DMS53 treated with DMSO at 0.1 percent for 48 hours (cell line): Measurements from ENCODE around the gene MARCHF11.

Source experiments
- DNase-seq: peaks from one replicate; lab custom pipeline; 2025; ENCODE audit not compliant: unreplicated experiment; lab: John Stamatoyannopoulos, UW

Gene MARCHF11

GRCh38 chr5:16134204-16134603, 45.4 kb downstream of the MARCHF11 start:
- no peak for DNase-seq

GRCh38 chr5:16131878-16132277, 47.7 kb downstream of the MARCHF11 start:
- no peak for DNase-seq

GRCh38 chr5:16128944-16129343, 50.6 kb downstream of the MARCHF11 start:
- DNase-seq: no peak

GRCh38 chr5:16127865-16128544, 51.6 kb downstream of the MARCHF11 start:
- DNase-seq: no peak

GRCh38 chr5:16120579-16120978, 59.0 kb downstream of the MARCHF11 start:
- no peak for DNase-seq

- DNase-seq: no peak
These were observed 59.8 kb downstream of the MARCHF11 start for GRCh38 chr5:16119790-16120189.

GRCh38 chr5:16115140-16115539, 64.5 kb downstream of the MARCHF11 start:
- DNase-seq: no peak

- DNase-seq: no peak
These were observed 71.2 kb downstream of the MARCHF11 start for GRCh38 chr5:16108418-16108817.

GRCh38 chr5:16104961-16105360, 74.6 kb downstream of the MARCHF11 start:
- no peak for DNase-seq

- DNase-seq: no peak
These were observed 84.0 kb downstream of the MARCHF11 start for GRCh38 chr5:16095612-16096011.

- no peak for DNase-seq
These were observed 89.3 kb downstream of the MARCHF11 start for GRCh38 chr5:16090270-16090669.

- DNase-seq: no peak
These were observed 96.6 kb downstream of the MARCHF11 start for GRCh38 chr5:16082982-16083381.

- DNase-seq: no peak
These were observed 97.5 kb downstream of the MARCHF11 start for GRCh38 chr5:16082053-16082452.

- no peak for DNase-seq
These were observed 98.1 kb downstream of the MARCHF11 start for GRCh38 chr5:16081376-16081955.

- DNase-seq: no peak
These were observed 102.9 kb downstream of the MARCHF11 start for GRCh38 chr5:16076657-16077056.

- DNase-seq: no peak
These were observed 105.2 kb downstream of the MARCHF11 start for GRCh38 chr5:16074358-16074757.

- no peak for DNase-seq
These were observed 107.0 kb downstream of the MARCHF11 start for GRCh38 chr5:16072616-16073015.

GRCh38 chr5:16067415-16067814, 112.2 kb downstream of the MARCHF11 start:
- no peak for DNase-seq

GRCh38 chr5:16066810-16067209, 112.8 kb downstream of the MARCHF11 start:
- DNase-seq: no peak

- no peak for DNase-seq
These were observed 113.3 kb downstream of the MARCHF11 start for GRCh38 chr5:16066320-16066719.

GRCh38 chr5:16065831-16066230, 113.8 kb downstream of the MARCHF11 start:
- DNase-seq: no peak

- DNase-seq: no peak
These were observed 115.3 kb downstream of the MARCHF11 start for GRCh38 chr5:16064135-16064893.
